GM18873 (cell line): ENCODE measurements around the gene EIF4B.

Experiments
- ATAC-seq: cut with Tn5 transposase; IDR thresholded peaks from one replicate; pipeline ENCODE4 v1.9.1; 2021; ENCODE audit warnings: mild to moderate bottlenecking, moderate library complexity, moderate number of reproducible peaks; ENCODE audit not compliant: unreplicated experiment, low FRiP score

EIF4B gene

DNA sequence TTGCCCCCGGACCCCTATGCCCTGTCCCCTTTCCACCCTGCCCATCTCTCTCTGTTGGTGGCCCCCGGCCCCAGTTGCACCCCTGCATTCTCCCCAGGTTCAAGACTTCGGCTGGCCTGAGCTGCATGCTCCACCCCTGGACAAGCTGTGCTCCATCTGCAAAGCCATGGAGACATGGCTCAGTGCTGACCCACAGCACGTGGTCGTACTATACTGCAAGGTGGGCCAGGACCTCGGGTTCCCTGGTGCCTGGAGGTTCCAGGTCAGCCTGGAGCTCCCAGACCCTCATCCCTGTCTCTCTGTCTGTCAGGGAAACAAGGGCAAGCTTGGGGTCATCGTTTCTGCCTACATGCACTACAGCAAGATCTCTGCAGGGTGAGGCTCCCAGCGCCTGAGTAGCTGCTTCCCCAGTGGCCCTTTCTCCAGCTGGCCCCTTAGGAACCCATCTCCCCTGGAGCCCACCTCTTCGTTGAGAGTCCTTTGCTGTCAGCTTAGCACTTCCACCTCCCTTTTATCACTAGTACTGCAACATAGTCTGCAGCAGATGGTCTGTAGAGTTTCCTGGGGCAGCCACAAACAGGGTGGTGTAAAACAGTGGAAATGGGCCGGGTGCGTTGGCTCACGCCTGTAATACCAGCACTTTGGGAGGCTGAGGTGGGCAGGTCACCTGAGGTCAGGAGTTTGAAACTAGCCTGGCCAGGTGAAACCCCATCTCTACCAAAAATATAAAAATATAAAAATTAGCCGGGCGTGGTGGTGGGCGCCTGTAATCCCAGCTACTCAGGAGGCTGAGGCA lies 49.4 kb downstream of the EIF4B start:
- ATAC-seq, result no peak

DNA sequence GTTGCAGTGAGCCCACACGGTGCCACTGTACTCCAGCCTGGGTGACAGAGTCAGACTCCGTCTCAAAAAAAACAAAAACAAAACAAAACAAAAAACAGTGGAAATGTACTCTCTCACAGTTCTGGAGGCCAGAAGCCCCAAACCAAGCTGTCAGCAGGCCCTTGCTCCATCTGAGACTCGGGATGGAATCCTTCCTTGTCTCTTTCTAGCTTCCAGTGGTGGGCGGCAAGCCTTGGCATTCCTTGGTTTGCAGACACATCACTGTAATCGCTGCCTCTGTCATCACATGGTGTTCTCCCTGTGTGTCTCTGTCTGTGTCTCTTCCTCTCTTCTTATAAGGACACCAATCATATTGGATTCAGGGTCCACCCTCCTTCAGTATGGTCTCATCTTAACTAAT lies 50.0 kb downstream of the EIF4B start:
- ATAC-seq, result no peak

DNA sequence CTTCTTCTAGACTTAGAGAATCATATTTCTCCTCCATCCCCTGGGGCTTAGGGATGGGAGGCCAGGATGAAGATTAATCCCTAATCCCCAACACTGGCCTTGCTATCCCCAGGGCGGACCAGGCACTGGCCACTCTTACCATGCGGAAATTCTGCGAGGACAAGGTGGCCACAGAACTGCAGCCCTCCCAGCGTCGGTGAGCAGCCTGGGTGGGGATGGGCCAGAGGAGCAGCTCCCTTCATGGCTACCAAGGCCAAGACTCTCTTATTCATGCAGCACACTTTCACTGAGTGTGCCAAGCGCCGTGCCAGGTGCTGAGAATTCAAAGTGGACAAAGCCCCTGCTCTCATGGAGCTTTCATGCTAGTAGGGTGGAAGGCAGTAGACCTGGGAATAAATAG lies 50.6 kb downstream of the EIF4B start:
- ATAC-seq, result no peak

DNA sequence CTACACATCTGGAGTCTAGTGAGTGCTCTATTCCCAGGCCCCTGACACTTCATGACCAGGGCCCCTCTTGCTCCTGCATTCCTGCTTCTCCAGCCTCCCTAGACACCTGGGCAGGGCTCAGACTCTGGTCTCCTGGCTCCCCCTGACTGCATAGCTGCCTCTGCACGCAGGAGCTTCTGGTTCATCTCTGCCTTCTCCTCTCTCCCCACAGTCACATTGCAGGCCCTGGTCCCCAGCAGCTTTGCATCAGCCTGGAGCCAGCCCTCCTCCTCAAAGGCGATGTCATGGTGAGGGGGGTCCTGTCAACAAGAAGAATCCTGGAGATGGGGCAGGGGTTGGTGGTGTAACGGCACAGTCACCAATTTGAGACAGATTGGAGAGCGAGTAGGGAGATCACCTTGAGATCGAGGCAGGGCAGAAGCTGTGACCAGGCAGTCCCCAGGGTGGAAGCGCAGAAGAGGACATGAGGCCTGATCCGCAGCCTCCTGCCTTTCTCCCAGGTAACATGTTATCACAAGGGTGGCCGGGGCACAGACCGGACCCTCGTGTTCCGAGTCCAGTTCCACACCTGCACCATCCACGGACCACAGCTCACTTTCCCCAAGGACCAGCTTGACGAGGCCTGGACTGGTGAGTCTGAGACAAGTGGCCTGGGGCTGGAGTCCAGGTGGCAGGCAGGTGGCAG lies 51.7 kb downstream of the EIF4B start:
- ATAC-seq, result no peak

DNA sequence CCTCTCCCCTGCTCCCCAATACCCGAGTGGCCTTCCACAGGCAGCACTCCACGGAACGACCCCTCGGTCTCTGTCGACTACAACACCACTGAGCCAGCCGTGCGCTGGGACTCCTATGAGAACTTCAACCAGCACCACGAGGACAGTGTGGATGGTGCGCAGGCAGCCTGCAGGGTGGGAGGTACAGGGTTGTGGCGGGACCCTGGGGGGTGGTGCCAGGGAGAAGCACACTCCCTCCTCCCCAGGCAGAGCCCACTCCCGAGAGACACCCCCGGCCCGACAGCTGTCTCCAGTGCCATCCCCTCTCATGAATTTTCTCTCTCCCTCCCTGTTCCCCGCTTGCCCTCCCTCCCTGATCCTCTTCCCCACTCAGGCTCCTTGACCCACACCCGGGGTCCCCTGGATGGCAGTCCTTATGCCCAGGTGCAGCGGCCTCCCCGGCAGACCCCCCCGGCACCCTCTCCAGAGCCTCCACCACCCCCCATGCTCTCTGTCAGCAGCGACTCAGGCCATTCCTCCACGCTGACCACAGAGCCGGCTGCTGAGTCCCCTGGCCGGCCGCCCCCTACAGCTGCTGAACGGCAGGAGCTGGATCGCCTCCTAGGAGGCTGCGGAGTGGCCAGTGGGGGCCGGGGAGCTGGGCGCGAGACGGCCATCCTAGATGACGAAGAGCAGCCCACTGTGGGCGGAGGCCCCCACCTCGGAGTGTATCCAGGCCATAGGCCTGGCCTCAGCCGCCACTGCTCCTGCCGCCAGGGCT lies 52.6 kb downstream of the EIF4B start:
- no peak for ATAC-seq

DNA sequence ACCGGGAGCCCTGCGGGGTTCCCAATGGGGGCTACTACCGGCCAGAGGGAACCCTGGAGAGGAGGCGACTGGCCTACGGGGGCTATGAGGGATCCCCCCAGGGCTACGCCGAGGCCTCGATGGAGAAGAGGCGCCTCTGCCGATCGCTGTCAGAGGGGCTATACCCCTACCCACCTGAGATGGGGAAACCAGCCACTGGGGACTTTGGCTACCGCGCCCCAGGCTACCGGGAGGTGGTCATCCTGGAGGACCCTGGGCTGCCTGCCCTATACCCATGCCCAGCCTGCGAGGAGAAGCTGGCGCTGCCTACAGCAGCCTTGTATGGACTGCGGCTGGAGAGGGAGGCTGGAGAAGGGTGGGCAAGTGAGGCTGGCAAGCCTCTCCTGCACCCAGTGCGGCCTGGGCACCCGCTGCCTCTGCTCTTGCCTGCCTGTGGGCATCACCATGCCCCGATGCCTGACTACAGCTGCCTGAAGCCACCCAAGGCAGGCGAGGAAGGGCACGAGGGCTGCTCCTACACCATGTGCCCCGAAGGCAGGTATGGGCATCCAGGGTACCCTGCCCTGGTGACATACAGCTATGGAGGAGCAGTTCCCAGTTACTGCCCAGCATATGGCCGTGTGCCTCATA lies 53.3 kb downstream of the EIF4B start:
- no peak for ATAC-seq

DNA sequence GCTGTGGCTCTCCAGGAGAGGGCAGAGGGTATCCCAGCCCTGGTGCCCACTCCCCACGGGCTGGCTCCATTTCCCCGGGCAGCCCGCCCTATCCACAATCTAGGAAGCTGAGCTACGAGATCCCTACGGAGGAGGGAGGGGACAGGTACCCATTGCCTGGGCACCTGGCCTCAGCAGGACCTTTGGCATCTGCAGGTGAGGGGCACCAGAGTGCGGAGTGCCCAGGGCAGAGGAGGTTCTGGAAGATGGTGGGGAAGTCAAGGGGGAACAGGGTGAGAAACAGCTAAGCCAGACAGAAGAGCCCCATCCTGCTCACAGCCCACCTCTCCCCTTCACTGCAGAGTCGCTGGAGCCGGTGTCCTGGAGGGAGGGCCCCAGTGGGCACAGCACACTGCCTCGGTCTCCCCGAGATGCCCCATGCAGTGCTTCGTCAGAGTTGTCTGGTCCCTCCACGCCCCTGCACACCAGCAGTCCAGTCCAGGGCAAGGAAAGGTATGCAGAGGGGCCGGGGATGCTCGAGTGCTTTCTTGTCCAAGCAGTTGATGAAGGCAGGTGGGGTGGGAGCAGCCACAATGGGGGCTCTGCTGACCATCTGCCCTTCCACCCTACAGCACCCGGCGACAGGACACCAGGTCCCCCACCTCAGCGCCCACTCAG lies 53.9 kb downstream of the EIF4B start:
- ATAC-seq, result no peak

DNA sequence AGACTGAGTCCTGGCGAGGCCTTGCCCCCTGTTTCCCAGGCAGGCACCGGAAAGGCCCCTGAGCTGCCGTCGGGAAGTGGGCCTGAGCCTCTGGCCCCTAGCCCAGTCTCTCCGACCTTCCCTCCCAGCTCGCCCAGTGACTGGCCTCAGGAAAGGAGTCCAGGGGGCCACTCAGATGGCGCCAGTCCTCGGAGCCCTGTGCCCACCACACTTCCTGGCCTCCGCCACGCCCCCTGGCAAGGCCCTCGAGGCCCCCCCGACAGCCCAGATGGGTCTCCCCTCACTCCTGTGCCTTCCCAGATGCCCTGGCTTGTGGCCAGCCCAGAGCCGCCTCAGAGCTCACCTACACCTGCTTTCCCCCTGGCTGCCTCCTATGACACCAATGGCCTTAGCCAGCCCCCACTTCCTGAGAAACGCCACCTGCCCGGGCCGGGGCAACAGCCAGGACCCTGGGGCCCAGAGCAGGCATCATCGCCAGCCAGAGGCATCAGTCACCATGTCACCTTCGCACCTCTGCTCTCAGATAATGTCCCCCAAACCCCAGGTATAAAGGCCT lies 54.5 kb downstream of the EIF4B start:
- ATAC-seq, result no peak

DNA sequence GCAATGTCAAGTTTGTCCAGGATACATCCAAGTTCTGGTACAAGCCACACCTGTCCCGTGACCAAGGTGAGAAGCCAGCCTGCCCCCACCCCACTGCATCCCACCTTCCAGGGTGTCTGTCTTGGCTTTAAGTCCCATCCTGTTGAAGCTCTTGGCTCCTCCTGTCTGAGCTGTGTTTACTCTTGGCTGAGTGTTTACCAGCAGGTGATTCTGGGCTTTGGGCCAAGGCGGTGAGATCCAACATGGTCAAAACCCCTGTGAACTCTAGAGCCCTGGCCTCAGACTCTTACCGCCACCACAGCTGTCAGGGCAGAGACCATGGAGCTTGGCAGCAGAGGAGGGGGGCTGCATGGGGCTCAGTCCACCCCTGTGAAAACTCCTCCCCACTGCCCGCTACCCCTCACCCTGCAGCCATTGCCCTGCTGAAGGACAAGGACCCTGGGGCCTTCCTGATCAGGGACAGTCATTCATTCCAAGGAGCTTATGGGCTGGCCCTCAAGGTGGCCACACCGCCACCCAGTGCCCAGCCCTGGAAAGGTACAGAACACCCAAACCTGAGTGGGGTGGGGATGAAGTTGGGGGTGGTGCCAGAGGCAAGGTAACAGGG lies 55.3 kb downstream of the EIF4B start:
- no peak for ATAC-seq

DNA sequence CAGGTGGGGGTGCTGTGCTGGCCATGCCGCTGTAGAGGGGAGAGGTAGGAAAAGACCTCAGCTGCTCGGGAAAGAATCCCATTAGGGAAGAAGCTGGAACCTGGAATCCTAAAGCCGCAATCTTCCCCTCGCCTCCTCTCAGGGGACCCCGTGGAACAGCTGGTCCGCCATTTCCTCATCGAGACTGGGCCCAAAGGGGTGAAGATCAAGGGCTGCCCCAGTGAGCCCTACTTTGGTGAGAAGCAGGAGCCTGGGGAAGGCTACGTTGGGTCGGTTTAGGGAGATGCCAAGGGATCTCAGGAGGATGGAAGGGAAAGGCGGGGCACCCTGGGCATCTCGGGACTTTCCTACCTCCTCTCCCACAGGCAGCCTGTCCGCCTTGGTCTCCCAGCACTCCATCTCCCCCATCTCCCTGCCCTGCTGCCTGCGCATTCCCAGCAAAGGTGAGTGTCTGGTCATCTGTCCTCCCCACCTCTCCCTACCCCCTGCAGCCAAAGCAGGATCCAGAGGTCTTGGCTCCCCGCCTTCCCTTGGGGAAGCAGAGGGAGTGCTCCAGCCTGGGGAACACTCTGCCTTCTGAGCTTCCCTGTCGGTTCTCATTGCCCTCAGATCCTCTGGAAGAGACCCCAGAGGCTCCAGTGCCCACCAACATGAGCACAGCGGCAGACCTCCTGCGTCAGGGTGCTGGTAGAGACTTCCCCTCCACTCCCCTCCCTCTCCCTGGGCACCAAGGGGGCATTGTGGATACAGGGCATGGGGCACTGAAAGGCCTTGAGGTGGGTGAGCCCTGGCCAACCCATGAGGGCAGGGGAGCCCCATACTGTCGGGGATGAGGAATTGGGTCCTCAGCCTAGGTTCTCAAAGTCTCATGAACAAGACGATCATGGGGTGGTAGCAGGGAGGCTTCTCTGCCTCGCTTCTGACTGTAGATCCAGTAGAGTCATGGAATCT lies 56.0 kb downstream of the EIF4B start:
- ATAC-seq, result no peak

DNA sequence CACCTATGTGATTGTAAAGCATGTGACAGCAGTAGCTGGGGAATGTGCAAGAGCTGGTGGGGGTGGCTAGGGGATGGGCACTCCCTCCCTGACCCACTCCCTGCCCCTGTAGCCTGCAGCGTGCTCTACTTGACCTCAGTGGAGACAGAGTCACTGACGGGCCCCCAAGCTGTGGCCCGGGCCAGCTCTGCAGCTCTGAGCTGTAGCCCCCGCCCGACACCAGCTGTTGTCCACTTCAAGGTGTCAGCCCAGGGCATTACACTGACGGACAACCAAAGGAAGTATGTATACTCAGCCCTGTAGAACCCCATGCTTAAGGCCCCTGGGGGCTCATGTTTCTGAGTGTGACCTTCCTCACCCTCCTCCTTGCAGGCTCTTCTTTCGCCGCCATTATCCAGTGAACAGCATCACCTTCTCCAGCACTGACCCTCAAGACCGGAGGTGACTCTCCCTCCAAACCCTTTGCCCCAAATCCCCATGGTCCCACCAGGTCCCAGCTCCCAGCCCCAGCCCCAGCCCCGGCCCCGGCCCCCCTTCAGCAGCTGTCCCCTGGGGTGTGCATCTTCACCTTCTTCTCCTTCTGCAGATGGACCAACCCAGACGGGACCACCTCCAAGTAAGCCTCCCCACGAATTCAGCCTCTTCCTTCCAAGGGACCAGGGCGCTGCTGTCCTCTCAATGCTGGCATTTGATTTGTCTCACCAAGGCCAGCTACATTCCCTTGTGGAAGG lies 56.9 kb downstream of the EIF4B start:
- no peak for ATAC-seq

DNA sequence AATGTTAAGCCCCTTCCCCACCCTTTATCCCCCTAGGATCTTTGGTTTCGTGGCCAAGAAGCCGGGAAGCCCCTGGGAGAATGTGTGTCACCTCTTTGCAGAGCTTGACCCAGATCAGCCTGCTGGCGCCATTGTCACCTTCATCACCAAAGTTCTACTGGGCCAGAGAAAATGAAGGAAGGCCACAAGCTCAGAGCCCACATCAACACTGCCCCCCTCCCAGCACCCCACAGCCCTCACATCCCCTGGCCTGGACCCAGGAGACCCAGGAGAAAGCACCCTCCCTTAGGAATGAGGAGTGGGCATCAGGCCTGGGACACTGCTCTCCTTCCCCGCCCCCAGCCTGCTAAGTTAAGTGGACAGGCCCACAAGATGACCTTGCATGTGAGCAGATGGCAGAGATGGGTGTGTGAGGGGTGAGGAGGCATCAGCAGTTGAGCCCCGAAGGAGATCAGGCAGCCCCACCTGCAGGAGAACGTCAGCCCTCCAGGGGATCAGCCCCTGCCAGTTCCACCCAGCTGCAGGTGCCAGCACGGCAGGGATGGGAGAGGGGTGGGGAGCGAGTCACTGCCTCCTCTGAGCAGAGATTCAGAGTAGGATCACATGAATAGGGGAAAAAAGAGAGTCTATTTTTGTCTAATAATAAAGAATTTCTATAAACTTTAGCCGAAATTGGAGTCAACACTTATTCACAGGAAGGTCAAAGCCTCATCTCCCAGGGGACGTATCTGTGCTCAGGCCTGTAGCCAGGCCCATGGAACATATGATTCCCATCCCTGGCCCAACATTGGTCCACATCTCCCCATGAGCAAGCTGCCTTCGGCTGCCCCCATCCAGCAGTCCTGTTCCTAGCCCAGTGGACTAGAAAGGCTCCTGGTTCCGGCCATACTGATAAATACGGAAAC lies 57.7 kb downstream of the EIF4B start:
- ATAC-seq, result no peak

DNA sequence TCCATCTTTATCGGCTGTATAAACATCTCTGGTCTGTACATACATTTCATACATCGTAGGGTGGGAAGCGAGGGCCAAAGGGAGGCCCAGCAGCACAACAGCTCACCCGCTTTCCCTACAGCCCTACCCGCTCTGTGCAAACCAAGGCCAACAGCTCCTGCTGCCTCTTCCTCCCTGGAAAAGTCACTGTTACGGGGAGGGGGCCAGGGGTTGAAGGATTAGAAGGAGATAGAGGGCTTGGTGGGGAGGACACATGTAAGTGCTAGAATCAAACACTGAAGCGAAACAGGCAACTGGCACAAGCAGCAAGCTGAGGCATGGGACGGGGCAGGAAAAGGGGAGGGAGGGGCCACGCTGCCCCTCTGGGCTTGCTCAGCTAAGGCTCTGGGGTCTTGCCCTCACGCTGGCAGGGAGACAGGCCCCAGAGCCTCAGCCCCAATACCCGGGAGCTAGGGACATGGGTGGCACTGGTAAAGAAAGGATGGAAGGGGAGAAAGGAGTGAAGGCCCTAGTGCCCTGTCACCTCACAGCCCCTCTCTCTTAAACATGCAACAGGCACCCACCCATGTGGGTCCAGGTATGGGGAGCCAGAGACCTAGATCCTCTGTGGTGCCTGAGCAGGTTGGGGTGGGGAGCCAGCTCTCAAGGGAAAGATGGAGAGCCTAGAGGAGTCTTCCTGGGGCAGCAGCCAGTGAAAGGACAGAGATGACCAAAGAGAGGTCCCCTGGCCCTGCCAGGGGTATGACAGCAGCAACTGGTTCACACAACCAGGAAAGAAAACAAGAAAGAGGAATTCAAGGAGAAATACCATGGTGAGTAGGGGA lies 58.6 kb downstream of the EIF4B start:
- no peak for ATAC-seq

DNA sequence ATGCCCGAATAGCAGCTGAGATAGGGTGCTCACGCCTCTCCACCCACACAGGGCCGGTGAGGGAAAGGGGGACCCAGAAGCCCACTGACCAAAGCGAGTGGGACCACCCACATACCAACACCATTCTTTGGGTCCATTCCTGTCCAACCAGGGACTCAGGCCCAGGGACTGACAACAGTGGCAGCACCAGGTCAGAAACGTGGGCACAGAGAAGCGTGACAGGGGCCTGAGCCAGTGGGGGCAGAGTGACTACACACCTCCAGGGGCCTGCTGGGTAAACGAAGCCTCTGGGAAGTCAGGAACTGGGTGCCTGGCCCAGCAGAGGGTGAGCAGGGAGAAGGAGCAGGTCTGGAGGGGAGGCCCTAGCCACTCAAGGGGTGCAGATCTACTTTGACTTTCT lies 59.2 kb downstream of the EIF4B start:
- no peak for ATAC-seq

DNA sequence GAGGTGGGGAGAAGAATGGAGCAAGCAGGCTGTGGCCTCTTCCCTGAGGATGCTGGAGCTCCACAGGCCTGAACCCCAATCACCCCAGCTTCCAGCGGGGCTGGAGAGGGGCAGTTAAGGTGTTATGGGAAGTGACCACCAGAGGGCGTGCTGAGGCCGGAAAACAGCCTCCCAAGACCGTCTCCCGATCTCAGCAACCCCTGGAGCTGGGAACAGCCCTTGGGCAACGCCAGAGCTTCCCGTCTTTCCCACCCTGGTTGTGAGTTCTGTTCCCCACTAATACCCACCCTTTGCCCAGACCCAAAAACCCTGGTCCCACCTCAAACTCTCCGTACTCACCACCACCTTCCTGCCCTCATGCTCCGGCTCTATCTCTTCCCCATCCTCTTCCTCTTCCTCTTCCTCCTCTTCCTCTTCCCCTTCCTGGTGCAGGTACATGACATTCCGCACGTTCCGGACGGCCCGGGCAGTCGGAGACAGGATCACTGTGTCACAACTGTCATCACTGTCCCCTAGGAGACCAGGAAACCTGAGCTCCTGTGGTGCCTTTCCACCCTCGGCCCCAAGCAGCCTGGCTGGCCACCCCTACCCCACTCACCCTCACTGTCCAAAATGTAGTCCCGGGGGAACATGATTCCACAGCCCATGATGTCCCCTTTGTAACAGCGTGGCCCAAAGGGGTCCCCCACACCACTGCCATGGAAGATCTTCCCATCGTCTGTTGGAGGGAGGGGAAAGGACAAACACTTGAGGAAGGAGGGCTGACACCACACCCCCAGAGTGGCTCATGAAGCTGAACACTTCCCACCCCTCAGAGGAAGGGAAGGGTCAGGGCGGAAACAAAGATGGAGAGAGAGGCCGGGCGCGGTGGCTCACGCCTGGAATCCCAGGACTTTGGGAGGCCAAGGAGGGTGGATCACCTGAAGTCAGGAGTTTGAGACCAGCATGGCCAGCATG lies 60.0 kb downstream of the EIF4B start:
- no peak for ATAC-seq
